GM12892 (cell line): ENCODE data around the gene ADGRD1.

Experiments used
- POLR2A ChIP-seq: IDR thresholded peaks from 2 replicates; pipeline ENCODE4 v1.6.1; 2011; ENCODE audit warnings: low read depth, low read length, control low read depth
- POLR2AphosphoS5 ChIP-seq: IDR thresholded peaks from 2 replicates; pipeline ENCODE4 v1.6.1; 2011; ENCODE audit warnings: low read depth, low read length, control low read depth
- TAF1 ChIP-seq: IDR thresholded peaks from 2 replicates; pipeline ENCODE4 v1.6.1; 2011; ENCODE audit warnings: low read depth, mild to moderate bottlenecking, control low read depth, low read length, borderline replicate concordance

DNA sequence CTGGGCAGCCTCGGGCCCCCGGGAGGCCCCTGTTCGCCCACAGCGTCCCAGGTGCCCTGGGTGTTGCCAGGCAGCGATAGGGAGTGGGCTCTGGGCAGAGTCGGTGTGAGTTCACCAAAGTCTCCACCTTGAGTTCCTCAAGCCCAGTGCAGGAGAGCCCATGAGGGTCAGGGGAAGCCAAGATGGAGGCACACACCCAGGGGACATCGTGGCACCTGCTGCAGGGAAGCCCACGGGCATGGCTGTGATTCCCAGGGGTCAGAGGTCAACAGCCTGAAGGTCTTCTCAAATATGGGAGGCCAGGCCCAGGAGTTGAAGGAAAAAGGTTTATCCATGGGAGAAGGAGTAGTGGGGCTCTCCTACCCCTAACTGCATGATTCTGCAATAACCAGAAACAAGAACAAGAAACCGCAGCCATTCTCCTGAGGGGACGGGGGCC lies 148.8 kb downstream of the ADGRD1 start:
- TF ChIP-seq POLR2A (no peak), POLR2AphosphoS5 (no peak), TAF1 (no peak)
